ENCODE data around the gene RBBP9. TPM values are rescaled to one million over a fixed set of nuclear protein-coding genes. Genes with fewer than 3 reads are reported as not detected.

RBBP9 gene
- total and polyA plus RNA-seq, 2 experiments from 2014 or later: 4.8 to 21.1 TPM

GRCh38 chr20:18481596-18481995, 15.4 kb downstream of the RBBP9 start (continued):
- TF ChIP-seq ZNF462 (CRISPR knock-in tag; IDR thresholded peaks at IDR 0.05) (no peak), ZNF114 (CRISPR knock-in tag; IDR thresholded peaks at IDR 0.05) (no peak)

GRCh38 chr20:18477821-18478220, 19.2 kb downstream of the RBBP9 start:
- Mint-ChIP-seq H3K27ac (no peak overlapping the region), H3K9me3 (no peaks in the 10 kb centered on the region), H3K4me3 (no peak overlapping the region), H3K4me1 (no peaks in the 10 kb centered on the region), H3K36me3 (ENCODE audit: low read depth) (peaks cover 58% of the 10 kb centered on the region), H3K27me3 (ENCODE audit: insufficient read depth, low read depth, poor library complexity) (no peaks in the 10 kb centered on the region)
- H3K4me2 ChIP-seq: no peak overlapping the region
- no peak for TF ChIP-seq CREB1 (CRISPR knock-in tag; IDR thresholded peaks at IDR 0.05; ENCODE audit: low read depth)
- no peak for TF ChIP-seq ZNF114 (CRISPR knock-in tag; IDR thresholded peaks at IDR 0.05)
- no peak for TF ChIP-seq POLR2AphosphoS5 (IDR thresholded peaks at IDR 0.05; ENCODE audit: low read depth)
- no peak for TF ChIP-seq REST (IDR thresholded peaks at IDR 0.05; ENCODE audit: unreplicated experiment)
- TF ChIP-seq STAT1 (IDR thresholded peaks at IDR 0.05; ENCODE audit: unreplicated experiment): no peak
- no peak for TF ChIP-seq ETS1 (IDR thresholded peaks at IDR 0.05)
- no peak for TF ChIP-seq EZH2phosphoT487 (IDR thresholded peaks at IDR 0.05; ENCODE audit: unreplicated experiment)
- TF ChIP-seq JUNB (IDR thresholded peaks at IDR 0.05; ENCODE audit: unreplicated experiment): no peak
- TF ChIP-seq CTCF (conservative IDR thresholded peaks at IDR 0.05; ENCODE audit: low read depth in 2 of 2): no peak
- TF ChIP-seq ZNF331 (CRISPR knock-in tag; IDR thresholded peaks at IDR 0.05; ENCODE audit: low read depth): no peak
- H3K4me1 ChIP-seq (ENCODE audit: insufficient read depth): no peaks in the 10 kb centered on the region
- H3K36me3 ChIP-seq (ENCODE audit: insufficient read depth): peaks cover 35% of the 10 kb centered on the region; the same call in 1 of the 2 replicates
- ATAC-seq: no peak
- H3K27ac ChIP-seq (ENCODE audit: low read depth): no peak overlapping the region
- H3K4me3 ChIP-seq: no peak overlapping the region
- no peaks in the 10 kb centered on the region for H3F3A ChIP-seq (replicated peaks; ENCODE audit: low read depth)
- H3K27me3 ChIP-seq (ENCODE audit: insufficient read depth): no peaks in the 10 kb centered on the region
- H2AFZ ChIP-seq: no peak overlapping the region
- H4K20me1 ChIP-seq (replicated peaks; ENCODE audit: insufficient read depth): 0 out of 2 replicates have a peak, but pooled peaks cover 2% of the 10 kb centered on the region
- no peaks in the 10 kb centered on the region for H3K9me2 ChIP-seq (ENCODE audit: insufficient read depth)
- no peaks in the 10 kb centered on the region for H3K79me2 ChIP-seq (replicated peaks; ENCODE audit: insufficient read depth)
- DNase-seq (ENCODE audit: low spot score): peak; percentile 7
